ENCODE measurements around the gene CNFN.

DNA sequence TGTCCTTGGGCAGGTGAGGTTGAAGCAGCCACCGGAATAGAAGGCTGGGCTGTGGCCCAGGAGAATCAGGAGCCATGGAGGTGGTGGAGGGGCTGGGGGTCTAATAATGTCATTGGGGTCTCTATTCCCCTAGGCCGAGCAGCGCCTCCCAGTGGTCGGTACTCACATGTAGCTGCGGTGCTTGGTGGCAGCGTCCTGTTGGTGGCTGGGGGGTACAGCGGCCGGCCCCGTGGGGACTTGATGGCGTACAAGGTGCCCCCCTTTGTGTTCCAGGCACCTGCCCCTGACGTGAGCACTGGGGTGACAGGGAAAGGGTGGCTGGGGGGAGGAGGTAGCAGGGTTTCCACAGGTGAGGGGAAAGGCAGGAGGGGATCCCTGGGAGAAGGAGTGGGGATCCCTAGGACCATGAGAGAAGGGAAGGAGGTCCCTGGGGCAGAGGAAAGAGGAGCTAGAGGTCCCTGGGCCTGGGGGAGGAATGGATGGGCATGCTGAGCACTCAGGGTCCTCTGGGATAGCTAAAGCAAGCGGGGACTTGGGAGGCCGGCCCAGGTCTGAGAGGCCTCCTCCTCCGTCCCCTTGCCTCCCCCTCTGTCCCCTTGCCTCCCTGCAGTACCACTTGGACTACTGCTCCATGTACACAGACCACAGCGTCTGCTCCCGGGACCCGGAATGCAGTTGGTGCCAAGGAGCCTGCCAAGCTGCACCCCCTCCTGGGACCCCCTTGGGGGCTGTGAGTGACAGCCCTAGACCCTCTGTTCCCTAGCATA lies 46.6 kb downstream of the CNFN start:
- TF ChIP-seq, protein P1, sequence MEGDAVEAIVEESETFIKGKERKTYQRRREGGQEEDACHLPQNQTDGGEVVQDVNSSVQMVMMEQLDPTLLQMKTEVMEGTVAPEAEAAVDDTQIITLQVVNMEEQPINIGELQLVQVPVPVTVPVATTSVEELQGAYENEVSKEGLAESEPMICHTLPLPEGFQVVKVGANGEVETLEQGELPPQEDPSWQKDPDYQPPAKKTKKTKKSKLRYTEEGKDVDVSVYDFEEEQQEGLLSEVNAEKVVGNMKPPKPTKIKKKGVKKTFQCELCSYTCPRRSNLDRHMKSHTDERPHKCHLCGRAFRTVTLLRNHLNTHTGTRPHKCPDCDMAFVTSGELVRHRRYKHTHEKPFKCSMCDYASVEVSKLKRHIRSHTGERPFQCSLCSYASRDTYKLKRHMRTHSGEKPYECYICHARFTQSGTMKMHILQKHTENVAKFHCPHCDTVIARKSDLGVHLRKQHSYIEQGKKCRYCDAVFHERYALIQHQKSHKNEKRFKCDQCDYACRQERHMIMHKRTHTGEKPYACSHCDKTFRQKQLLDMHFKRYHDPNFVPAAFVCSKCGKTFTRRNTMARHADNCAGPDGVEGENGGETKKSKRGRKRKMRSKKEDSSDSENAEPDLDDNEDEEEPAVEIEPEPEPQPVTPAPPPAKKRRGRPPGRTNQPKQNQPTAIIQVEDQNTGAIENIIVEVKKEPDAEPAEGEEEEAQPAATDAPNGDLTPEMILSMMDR (conservative IDR thresholded peaks at IDR 0.05; ENCODE audit: low read depth, low read length), result peak; percentile 33; the same call in 1 of the 2 replicates
- no peak for TF ChIP-seq EZH2 (IDR thresholded peaks at IDR 0.05; ENCODE audit: low read length, unreplicated experiment)

All from PC-3 (cell line).